Right ventricle myocardium superior (tissue), 1 donor: ENCODE results near the gene LIN7C. TPM values are rescaled to one million over a fixed set of nuclear protein-coding genes. Genes with fewer than 3 reads are reported as not detected.
"Not testable (repeated sequence)": the region's sequence is repeated elsewhere in the genome, so short reads cannot be mapped to it uniquely, and the experiment has no call there.

Experiments used
- ATAC-seq: fragments of 200-7000 bp; cut with Tn5 transposase; one replicate; pipeline ENCODE4 v1.9.1; 2020; ENCODE audit warnings: mild to moderate bottlenecking; ENCODE audit not compliant: poor library complexity
- DNase-seq: peaks from one replicate; pipeline ENCODE4 v3.0.0-alpha.2; 2020
- intact Hi-C: fragments of 100-400 bp; cut with DNase I; formaldehyde crosslinking; loops from one replicate; pipeline ENCODE4 v1.11.2; 2022
- microRNA-seq: library from miRNA; unstranded; fragments of <30 nt; microRNA quantifications from one replicate; pipeline ENCODE4 v1.2.0, GENCODE V29; 2020
- total RNA-seq: library from RNA; stranded (reverse); fragmentation: NEBNext Ultra II Directional; extraction: Animal tissue kit (Norgen Biotek cat#: 25700); gene quantifications from one replicate; pipeline ENCODE4 v1.2.1, GENCODE V29; 2021
- donor health status: DM: no; HTN: yes; CAD: no; lungs with severe emphysema.

Gene LIN7C
- total RNA-seq, 1 donor from 2014 or later = 14.9 TPM

DNA sequence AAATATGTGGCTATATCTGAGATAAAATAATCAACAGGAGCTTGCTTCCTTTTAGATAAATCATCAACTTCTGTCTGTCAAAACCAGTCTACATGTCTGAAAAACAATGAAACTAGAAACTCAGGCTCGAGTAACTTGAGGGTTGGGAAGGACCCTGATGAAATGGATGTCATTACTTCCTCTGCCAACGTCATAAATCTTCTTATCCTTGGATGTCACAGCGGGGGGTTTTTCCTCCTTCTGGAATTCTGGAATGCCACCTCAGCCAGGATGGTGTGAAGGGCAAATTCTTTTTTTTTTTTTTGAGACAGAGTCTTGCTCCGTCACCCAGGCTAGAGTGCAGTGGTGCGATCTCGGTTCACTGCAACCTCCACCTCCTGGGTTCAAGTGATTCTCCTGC lies 47.4 kb downstream of the LIN7C start:
- DNase-seq (no peak), ATAC-seq (no peak)
- intact Hi-C loops = no loop called here

DNA sequence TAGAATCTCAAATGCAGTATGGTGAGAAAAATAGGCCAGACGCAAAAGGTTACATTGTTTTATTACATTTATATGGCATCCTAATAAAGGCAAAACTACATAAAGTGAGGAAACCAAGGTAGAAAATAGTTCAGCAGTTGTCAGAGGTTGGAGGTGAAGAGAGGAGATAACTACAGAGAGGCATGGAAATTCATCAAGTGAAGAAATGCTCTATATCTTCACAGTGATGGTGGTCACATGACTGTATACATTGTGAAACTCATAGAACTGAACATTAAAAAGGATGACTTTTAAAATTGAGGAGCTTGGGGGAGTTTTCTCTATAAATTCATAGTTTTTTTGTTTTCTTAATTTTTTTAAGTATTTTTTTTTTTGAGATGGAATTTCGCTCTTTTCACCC lies 48.4 kb downstream of the LIN7C start:
- DNase-seq (no peak), ATAC-seq (no peak)
- intact Hi-C loops = no loop called here

DNA sequence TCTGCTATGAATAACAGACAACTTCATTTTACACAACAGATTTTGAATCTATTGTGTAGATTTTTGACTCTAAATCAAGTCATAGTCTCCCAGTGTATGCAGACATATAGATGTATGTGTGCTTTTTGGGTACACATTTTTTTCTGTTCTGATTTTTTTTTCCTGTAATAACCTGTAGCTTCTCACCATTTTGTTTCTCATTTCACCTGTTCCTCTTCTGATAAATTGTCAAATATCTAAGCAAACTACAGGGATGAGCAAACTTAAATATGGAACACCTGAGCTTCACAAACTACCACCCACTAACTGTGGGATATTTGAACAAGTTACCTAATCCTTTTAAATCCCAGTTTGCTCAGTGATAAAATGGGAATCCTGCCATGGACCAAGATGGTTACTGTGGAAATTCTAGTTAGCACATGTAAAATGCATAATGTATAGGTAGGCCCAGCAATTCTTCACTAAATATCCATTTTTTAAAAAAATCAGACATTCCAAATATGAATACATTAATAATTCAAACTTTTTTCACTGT lies 49.7 kb downstream of the LIN7C start:
- intact Hi-C loops = no loop called here
- DNase-seq (no peak), ATAC-seq (no peak)

DNA sequence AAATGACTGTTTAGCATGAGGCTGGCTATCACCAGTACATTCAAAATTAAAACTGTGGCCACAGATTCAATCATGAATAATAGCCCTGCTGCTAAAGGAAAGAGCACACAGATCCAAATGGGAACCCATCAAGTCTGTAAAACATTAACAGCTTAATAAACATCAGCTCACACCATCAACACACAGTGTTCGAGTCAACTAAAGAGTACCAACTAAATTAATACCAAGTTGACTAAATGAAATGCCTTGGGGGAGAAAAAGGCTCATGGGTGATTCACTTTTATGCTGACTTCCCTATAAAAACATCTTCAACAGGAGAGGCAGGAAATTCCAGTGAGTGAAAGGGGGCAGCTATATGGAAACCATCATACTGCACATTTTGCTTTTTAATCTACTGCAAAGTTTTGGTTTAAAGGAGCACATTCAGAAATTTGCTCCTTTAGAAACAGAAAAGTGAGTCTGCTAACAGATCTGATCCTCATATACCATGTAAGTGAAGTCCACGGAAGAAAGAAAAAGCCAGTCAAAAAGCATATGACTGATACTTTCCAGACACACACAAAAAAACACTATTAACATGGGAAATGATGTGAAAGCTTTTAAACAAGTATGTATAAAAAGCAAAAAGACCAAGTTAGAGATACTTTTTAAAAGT lies 50.3 kb downstream of the LIN7C start:
- ATAC-seq (no peak), DNase-seq (no peak)

DNA sequence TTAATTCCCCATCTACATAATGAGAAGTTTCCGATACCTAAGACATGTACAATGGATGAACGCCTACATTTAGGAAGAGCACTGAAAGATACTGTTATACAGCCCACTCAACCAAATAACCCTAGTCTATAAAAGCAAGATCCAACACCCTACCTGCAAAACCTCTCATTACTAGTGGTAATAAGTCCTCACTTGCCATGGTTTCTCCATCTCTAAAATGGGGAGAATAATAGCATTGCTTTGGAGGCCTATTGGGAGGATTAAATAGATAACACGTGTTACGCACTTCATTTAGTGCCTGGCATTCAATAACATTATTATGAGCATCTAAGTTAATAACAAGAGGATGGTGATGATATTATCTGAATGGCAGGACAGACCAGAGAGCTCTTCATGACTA lies 50.9 kb downstream of the LIN7C start:
- DNase-seq (no peak), ATAC-seq (no peak)
- intact Hi-C loops = no loop called here

More for the DNA sequence above, 50.3 kb downstream of the LIN7C start:
- intact Hi-C loops = no loop called here

DNA sequence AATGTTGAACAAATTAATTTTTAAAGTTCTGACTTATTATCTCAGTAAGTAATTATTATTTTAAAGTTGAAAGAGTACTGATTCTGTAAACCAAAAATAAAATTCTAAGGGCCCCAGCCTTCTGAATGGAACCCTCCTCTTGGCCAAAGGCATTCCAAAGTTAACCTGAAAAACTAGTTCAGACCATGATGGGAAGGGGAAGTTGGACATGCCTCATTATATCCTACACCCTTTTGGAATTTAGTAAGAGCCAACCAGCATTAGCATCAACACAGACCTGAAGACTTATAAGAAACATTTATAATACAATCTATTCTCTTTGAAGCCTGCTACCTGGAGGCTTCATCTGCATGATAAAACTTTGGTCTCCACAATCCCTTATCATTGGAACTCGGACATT lies 52.9 kb downstream of the LIN7C start:
- no peak for ATAC-seq
- intact Hi-C loops = no loop called here

DNA sequence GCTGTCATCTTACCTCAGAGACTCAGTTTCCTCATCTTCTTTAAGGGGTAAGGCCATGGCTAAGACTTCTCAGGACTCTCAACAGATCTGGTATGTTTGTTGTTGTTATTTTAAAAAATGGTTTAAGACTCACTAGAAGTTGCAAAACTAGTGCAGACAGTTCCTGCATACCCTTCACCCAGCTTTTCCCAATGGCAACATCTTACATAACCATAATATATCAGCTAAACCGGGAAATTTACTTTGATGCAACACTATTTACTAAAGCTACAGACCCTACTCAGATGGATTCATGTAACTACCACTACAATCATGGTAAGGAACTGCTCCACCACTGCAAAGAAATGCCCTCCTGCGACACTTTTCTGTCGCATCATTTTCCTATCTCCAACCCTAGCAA lies 54.4 kb downstream of the LIN7C start:
- ATAC-seq (no peak), DNase-seq (no peak)
- intact Hi-C loops = no loop called here

More for the DNA sequence above, 52.9 kb downstream of the LIN7C start:
- no peak for DNase-seq

DNA sequence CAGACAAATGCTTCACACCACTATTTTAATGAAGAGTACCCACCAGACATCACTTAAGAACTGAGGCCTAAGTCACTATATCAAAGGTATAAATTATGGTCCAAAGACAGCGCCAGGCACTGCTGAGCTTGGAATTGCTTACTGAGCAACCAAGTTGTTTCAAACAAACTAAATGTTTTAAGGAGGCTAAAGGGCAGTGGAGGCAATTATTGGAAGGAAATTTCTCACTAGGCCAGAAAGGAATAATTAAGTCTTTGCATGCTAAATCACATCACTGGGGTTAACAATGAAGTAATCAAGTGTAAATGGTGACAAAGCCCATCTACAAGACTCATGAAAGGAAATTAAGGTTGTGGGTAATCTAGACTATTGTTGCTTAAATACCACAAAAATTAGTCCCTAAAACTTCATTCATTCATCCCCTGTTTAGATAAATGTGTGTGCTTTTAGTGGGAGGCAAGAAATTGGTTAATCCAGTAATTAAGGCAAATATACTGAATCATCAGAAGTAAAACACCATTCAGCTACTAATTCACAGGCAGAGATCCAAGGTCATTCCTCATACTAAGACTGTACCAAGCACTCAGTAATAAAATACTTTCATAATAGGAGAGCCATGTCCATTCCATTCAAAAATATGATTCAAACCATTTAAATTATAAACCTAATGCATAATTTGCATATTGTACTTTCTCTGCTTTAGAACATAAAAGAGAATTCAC lies 55.2 kb downstream of the LIN7C start:
- intact Hi-C loops = no loop called here
- no peak for DNase-seq
- ATAC-seq = peak; percentile 76

DNA sequence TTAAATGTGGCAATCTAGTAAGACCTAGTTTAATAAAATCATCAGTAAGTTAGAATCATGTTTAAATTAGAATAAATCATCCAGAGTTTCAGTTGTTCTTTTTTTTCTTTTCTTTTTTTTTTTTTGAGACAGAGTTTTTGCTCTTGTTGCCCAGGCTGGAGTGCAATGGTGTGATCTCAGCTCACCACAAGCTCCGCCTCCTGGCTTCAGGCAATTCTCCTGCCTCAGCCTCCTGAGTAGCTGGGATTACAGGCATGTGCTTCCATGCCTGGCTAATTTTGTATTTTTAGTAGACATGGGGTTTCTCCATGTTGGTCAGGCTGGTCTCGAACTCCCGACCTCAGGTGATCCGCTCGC lies 58.4 kb downstream of the LIN7C start:
- ATAC-seq, DNase-seq, intact Hi-C loops: not testable (repeated sequence)

DNA sequence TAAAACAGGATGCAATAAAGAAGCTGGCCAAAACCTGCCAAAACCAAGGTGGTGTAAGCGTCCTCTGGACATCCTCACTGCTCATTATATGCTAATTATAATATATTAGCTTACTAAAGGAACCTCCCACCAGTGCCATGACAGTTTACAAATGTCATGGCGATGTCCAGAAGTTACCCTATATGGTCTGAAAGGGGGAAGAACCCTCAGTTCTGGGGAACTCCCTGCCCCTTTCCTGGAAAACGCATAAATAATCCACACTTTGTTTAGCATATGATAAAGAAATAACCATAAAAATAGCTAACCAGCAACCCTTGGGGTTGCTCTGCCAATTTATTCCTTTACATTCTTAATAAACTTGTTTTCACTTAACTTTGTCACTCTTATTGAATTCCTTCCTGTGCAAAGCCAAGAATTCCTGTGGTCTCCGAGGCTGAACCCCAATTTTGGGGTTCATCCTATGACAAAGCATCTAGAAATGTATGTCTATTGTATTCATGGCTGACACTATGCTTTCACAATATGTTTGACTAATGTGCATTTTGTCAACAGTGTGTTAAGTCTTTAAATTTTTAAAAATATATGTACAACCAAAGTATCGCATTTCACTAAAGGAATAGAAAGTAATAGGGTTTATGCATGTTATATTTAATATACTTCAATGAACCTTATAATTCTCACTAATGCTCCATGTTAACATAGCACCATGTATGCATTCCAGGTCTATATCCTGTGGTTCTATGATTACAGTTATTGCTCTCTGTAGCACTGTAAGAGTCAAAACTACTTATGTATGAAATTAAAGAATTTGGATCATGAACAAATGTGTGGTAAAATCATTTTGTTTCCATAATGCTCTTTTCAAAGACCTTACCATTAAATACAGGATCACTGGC lies 59.0 kb downstream of the LIN7C start:
- intact Hi-C loops = no loop called here
- DNase-seq (no peak), ATAC-seq (no peak)

DNA sequence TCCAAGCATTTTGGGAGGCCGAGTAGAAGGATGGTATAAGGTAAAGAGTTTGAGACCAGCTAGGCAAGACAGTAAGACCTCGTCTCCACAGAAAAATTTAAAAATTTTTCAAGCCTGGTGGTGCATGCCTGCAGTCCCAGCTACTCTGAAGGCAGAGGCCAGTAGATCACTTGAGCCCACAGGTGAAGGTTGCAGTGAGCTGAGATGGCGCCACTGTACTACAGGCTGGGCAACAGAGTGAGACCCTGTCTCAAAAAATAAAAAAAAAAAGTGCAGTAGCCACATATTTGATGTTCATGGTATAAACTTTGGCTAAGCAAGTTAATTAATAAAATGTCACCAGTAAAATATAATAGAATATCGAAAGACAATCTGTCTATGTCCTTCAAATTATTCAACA lies 60.9 kb downstream of the LIN7C start:
- ATAC-seq = no peak
- intact Hi-C loops = no loop called here

DNA sequence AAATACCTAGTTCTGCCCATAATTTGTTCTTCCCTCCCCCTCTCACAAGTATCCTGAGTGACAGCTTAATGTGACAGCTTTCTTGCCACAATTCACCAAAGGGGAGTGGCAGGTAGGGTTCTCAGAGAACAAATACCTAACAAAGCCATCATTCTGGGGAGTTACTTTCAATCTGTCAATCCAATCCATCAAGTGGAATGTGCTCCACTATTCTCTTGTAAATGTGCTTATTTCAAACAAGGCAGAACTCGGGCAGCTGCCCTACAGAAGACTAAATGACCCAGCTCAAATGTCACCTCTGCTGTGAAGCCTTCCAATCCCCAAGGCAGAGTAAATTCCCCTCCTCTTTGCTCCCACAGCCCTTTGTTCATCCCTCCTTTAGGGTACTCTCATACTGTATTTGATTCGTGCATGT lies 61.8 kb downstream of the LIN7C start:
- ATAC-seq (no peak), DNase-seq (no peak)
- intact Hi-C loops = no loop called here

More for the DNA sequence above, 60.9 kb downstream of the LIN7C start:
- DNase-seq = no peak

Small RNAs within 50 kb of the gene (microRNA-seq; reads per million reads assigned to microRNA genes)
- not detected for gene MIR8087

Other genes starting within 250 kb of the LIN7C start
- gene CCDC34, start 143.6 kb downstream of the LIN7C start, total RNA-seq = 3.6 TPM
- gene LGR4, start 34.0 kb downstream of the LIN7C start, total RNA-seq = 24.2 TPM
- 4.0 TPM for gene BDNF, start 193.7 kb upstream of the LIN7C start, total RNA-seq